VCaP (cell line): ENCODE measurements around the gene MAP3K5.

Experiments used
- H3K27ac ChIP-seq: fragments of 450-650 bp; 2 replicates; pipeline ENCODE4 v1.5.1; 2017
- CTCF ChIP-seq: fragments of 450-650 bp; conservative IDR thresholded peaks from 2 replicates; pipeline ENCODE4 v1.5.1; 2017; ENCODE audit warnings: mild to moderate bottlenecking, moderate library complexity

Gene MAP3K5

GRCh38 chr6:136769124-136769523 lies 23.2 kb downstream of the MAP3K5 start:
- no peak for TF ChIP-seq CTCF

GRCh38 chr6:136767570-136768309 lies 24.5 kb downstream of the MAP3K5 start:
- H3K27ac ChIP-seq: no peak overlapping the region
- no peak for TF ChIP-seq CTCF

More at GRCh38 chr6:136769124-136769523, 23.2 kb downstream of the MAP3K5 start:
- H3K27ac ChIP-seq: no peak overlapping the region

- no peak for TF ChIP-seq CTCF
- no peak overlapping the region for H3K27ac ChIP-seq
These were observed 25.2 kb downstream of the MAP3K5 start for GRCh38 chr6:136767103-136767502.

GRCh38 chr6:136766274-136766673 lies 26.0 kb downstream of the MAP3K5 start:
- TF ChIP-seq CTCF: no peak
- no peak overlapping the region for H3K27ac ChIP-seq

GRCh38 chr6:136764517-136764993 lies 27.7 kb downstream of the MAP3K5 start:
- peak overlapping the region; percentile 96 for H3K27ac ChIP-seq
- TF ChIP-seq CTCF: no peak

GRCh38 chr6:136763716-136764516 lies 28.4 kb downstream of the MAP3K5 start:
- H3K27ac ChIP-seq: peak overlapping the region; percentile 96
- no peak for TF ChIP-seq CTCF

GRCh38 chr6:136763255-136763654 lies 29.0 kb downstream of the MAP3K5 start:
- peak overlapping the region; percentile 96 for H3K27ac ChIP-seq
- no peak for TF ChIP-seq CTCF
